Measurements from ENCODE around the gene RHBDD2.
"Not testable (repeated sequence)": the region's sequence is repeated elsewhere in the genome, so short reads cannot be mapped to it uniquely, and the experiment has no call there.

The RHBDD2 gene

DNA sequence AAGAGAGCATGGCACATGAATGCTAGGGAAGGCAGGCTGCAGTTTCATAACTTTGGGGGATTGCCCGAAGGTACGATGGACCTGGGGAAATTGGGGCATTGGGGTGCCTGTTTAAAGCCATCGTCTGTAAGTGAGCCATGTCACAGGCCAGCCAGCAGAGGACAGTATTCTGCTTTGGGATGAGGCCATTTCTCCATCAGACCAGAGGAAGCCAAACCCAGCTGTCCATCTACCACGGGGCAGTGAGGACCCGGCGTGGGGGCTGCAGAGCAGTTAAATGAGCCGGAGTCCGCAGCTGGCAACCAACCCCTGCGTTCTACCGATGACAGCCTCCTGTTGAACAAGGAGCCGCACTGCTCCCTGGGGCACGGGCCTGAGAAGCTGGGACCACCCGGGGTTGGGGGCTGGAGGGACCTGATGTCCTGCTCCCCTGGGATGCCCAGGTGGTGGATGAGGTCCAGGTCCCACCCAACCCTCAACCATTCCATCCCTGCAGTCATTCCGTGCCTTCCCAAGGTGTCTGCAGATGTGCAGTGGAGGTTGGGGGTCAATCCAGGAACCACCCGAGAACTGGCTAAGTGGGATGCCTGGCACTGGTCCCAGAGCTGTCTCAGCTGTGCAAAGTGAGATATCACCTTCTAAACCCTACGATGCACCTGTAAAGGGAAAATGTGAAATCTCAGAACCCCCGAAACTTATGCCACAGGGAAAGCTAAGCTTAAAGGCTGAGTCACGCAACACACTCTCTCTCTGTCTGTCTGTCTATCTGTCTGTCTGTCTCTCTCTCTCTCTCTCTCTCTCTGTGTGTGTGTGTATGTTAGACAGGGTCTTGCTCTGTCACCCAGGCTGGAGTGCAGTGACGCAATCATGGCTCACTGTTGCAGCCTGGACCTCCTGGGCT is 12.1 kb upstream of the RHBDD2 start:
- DNase-seq: peak; percentile 57

DNA sequence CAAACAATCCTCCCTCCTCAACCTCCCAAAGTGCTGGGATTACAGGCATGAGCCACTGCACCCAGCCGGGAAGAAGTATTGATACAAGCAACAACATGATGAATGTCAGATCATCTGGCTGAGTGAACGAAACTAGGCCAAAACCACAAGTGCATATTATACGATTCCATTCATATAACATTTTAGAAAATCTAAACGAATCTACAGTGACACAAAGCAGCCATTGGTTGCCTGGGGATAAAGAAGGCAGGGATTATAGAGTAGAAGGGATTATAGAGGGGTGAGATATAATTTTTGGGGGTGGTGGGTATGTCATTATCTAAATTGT is 11.5 kb upstream of the RHBDD2 start:
- no peak for DNase-seq

- DNase-seq: no peak
Observed at GRCh38 chr7:75868153-75868552, 10.7 kb upstream of the RHBDD2 start.

DNA sequence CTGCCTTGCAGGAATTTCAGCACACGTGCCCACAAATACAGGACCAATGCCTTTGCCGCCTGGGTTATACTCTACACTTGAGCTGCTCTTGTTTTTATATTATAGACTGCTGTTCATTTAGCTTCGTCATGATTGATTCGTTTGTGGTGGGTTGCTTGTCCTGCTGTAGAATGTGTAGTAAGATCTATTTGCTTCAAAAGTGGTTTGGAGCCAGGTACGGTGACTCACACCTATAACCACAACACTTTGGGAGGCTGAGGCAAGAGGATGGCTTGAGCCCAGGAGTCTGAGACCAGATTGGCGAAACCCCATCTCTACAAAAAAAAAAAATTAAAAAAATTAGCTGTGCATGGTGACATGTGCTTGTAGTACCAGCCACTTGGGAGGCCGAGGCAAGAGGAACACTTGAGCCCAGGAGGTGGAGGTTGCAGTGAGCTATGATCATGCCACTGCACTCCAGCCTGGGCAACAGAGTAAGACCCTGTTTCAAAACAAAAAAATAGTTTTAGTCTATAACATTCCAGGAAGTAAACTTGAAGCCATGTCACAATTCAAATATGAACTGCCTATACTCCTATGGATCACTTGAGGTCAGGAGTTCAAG is 9.0 kb upstream of the RHBDD2 start:
- DNase-seq: peak; percentile 51

- DNase-seq: peak; percentile 51
Observed at GRCh38 chr7:75870557-75871161, 8.2 kb upstream of the RHBDD2 start.

DNA sequence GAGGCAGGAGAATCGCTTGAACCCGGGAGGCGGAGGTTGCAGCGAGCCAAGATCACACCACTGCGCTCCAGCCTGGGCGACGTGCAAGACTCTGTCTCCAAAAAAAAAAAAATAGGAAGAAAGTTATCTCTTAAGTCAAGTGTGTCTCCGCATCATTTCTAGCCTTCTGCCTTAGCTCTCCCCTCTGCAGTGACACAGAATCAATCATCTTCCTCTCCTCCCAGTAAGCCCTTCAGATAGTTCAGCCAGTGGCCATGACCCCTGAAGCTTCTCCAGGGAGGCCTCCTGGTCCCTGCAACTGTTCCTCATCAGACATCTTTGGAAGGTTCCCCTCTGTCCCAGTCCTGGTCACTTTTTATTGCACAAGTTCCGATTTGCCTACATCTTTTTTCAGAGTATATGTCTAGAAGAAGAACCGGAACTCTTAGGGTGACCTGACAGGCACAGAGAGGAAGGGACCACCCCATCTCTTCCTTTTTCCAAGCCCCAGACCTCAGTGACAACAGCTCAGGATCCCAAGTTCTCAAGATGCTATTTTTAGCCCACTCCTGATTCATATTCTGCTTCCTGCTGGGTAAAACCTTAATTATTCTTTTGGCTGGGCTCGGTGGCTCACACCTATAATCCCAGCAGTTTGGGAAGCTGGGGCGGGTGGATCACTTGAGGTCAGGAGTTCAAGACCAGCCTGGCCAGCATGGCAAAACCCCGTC is 6.6 kb upstream of the RHBDD2 start:
- DNase-seq: no peak

- not testable (repeated sequence) for DNase-seq
Observed at GRCh38 chr7:75874180-75874579, 4.7 kb upstream of the RHBDD2 start.

GRCh38 chr7:75875113-75876080 is 3.4 kb upstream of the RHBDD2 start:
- no peak for DNase-seq

DNA sequence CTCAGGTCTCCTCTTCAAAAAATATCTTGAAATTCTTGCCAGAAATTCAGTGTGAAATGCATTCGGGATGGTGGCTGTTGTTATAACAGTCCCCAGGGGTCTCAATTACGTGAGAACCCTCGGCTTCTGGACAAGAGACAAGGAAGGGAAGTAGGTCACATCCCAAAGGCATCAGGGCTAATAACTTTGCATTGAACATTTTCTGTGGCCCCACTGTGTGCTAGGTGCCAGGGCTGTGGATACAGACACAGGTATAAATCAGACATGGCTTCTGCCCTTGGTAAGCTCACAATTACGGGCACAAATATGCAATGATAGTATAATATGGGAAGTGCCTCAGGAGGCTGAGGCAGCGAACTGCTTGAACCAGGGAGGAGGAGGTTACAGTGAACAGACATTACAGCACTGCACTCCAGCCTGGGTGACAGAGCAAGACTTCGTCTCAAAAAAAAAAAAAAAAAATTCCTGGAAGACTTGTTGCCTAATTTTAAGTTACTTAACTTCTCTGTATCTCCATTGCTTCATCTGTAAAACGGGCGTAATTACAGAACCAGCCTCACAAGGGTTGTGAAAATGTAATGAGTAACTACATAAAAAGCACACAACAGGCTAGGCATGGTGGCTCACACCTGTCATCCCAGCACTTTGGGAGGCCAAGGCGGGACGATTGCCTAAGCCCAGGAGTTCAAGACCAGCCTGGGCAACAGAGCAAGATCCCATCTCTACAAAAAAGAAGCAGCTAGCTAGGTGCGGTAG is 2.5 kb upstream of the RHBDD2 start:
- no peak for DNase-seq

- no peak for DNase-seq
Observed at GRCh38 chr7:75878312-75878768, 494 bp upstream of the RHBDD2 start.

GRCh38 chr7:75879771-75880184 is 944 bp downstream of the RHBDD2 start:
- DNase-seq: no peak

DNA sequence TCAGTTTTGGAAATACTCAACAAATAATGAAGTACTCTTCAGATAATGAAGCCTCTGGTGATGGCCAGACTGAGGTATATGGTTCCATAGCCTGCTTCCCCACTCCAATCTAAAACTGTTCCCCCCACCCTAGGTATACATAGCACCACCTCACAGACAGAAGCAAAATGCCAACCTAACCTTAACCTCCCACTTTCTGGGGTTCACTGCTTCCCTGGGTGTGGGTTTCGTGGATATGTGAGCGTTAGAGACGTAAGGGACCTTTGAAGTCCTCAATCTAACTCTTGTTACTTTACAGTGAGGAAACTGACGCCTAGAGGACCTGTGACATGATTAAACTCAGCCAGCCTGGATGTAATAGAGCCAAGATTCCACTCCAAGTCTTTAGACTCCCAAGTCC is 1.4 kb downstream of the RHBDD2 start:
- DNase-seq: no peak

GRCh38 chr7:75881436-75882095 is 2.7 kb downstream of the RHBDD2 start:
- no peak for DNase-seq

DNA sequence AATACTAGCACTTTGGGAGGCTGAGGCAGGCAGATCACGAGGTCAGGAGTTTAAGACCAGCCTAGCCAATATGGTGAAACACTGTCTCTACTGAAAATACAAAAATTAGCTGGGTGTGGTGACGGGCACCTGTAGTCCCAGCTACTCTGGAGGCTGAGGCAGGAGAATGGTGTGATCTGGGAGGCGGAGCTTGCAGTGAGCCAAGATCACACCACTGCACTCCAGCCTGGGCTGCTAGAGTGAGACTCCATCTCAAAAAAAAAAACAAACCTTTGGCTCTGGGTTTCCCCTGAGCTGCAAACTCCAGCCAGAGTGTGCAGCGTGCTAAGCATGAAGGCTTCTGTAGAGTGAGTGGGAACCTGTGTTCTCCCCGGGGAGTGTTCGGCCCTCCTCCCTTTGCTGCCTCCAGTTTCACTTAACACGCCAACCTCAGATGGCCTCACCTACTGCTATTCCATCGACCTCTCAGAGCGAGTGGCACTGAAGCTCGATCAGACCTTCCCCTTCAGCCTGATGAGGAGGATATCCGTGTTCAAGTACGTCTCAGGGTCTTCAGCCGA is 4.5 kb downstream of the RHBDD2 start:
- not testable (repeated sequence) for DNase-seq

- DNase-seq: no peak
Observed at GRCh38 chr7:75884476-75884875, 5.6 kb downstream of the RHBDD2 start.

- no peak for DNase-seq
Observed at GRCh38 chr7:75885036-75885435, 6.2 kb downstream of the RHBDD2 start.

- DNase-seq: no peak
Observed at GRCh38 chr7:75887669-75888369, 9.0 kb downstream of the RHBDD2 start.

GRCh38 chr7:75888464-75889222 is 9.8 kb downstream of the RHBDD2 start:
- no peak for DNase-seq

- no peak for DNase-seq
Observed at GRCh38 chr7:75889223-75889825, 10.5 kb downstream of the RHBDD2 start.

Measured in stimulated activated CD8-positive, alpha-beta memory T cell treated with anti-CD3 and anti-CD28 coated beads, Interleukin-4, amount 100 ng/mL, for 48 hours (primary cell).